Mesendoderm (in vitro differentiated cells): ENCODE results near the gene SGSH.

Experiments
- DNase-seq: peaks from one replicate; pipeline ENCODE4 v3.0.0; 2013
- H2AK5ac ChIP-seq: 2 replicates; pipeline ENCODE4 v1.6.1; 2013; ENCODE audit warnings: low read length, inconsistent platforms
- H2BK120ac ChIP-seq: 2 replicates; pipeline ENCODE4 v1.6.1; 2013; ENCODE audit warnings: low read depth, mild to moderate bottlenecking, low read length, moderate library complexity, mixed read lengths
- H2BK15ac ChIP-seq: replicated peaks from 2 replicates; pipeline ENCODE4 v1.6.1; 2013; ENCODE audit warnings: low read depth, mild to moderate bottlenecking, moderate library complexity
- H2BK5ac ChIP-seq: 2 replicates; pipeline ENCODE4 v1.6.1; 2013; ENCODE audit warnings: low read length, inconsistent platforms
- H3K18ac ChIP-seq: 2 replicates; pipeline ENCODE4 v1.6.1; 2013; ENCODE audit warnings: mild to moderate bottlenecking, low read length, mixed read lengths
- H3K23ac ChIP-seq: one replicate; pipeline ENCODE4 v1.6.1; 2013; ENCODE audit warnings: low read length
- H3K27ac ChIP-seq: 2 replicates; pipeline ENCODE4 v1.5.1; 2013; ENCODE audit warnings: low read depth, mild to moderate bottlenecking, inconsistent platforms, low read length, moderate library complexity
- H3K27me3 ChIP-seq: 2 replicates; pipeline ENCODE4 v1.6.1; 2013; ENCODE audit warnings: low read length, control low read depth, mild to moderate bottlenecking, inconsistent platforms; ENCODE audit not compliant: insufficient read depth, poor library complexity
- H3K36me3 ChIP-seq: 2 replicates; pipeline ENCODE4 v1.6.1; 2013; ENCODE audit warnings: low read length, inconsistent platforms; ENCODE audit not compliant: control insufficient read depth, insufficient read depth
- H3K4ac ChIP-seq: one replicate; pipeline ENCODE4 v1.6.1; 2013; ENCODE audit warnings: low read depth, mild to moderate bottlenecking, low read length, moderate library complexity
- H3K4me1 ChIP-seq: 2 replicates; pipeline ENCODE4 v1.6.1; 2013; ENCODE audit warnings: low read depth, low read length, inconsistent platforms; ENCODE audit not compliant: control insufficient read depth
- H3K4me2 ChIP-seq: 2 replicates; pipeline ENCODE4 v1.6.1; 2013; ENCODE audit warnings: low read length
- H3K4me3 ChIP-seq: 2 replicates; pipeline ENCODE4 v1.5.1; 2013; ENCODE audit warnings: mild to moderate bottlenecking, low read length
- H3K56ac ChIP-seq: one replicate; pipeline ENCODE4 v1.6.1; 2013; ENCODE audit warnings: low read length
- H3K79me1 ChIP-seq: 2 replicates; pipeline ENCODE4 v1.6.1; 2013; ENCODE audit warnings: low read length, inconsistent platforms
- H3K79me2 ChIP-seq: 2 replicates; pipeline ENCODE4 v1.6.1; 2013; ENCODE audit warnings: mild to moderate bottlenecking, low read length; ENCODE audit not compliant: control insufficient read depth, insufficient read depth
- H3K9ac ChIP-seq: 2 replicates; pipeline ENCODE4 v1.6.1; 2013; ENCODE audit warnings: low read length, inconsistent platforms
- H4K5ac ChIP-seq: one replicate; pipeline ENCODE4 v1.6.1; 2013; ENCODE audit warnings: low read length
- H4K8ac ChIP-seq: one replicate; pipeline ENCODE4 v1.6.1; 2013; ENCODE audit warnings: low read depth, mild to moderate bottlenecking, control low read depth, low read length, moderate library complexity
- WGBS: extraction: QIAGEN DNeasy Blood & Tissue Kit; methylation state at CpG from one replicate; pipeline ENCODE4 v1.1.7; 2013; ENCODE audit warnings: low lambda C conversion rate, missing lambda C conversion rate; ENCODE audit not compliant: insufficient coverage; ENCODE audit errors: extremely low coverage; 5-methylcytosine and 5-hydroxymethylcytosine counted together

The SGSH gene

GRCh38 chr17:80189611-80190010 is 30.5 kb downstream of the SGSH start:
- no peak for DNase-seq
- no peak overlapping the region for H4K5ac ChIP-seq
- no peak overlapping the region for H2BK5ac ChIP-seq
- no peak overlapping the region for H4K8ac ChIP-seq
- H3K4me1 ChIP-seq, result no peaks in the 10 kb centered on the region
- H3K9ac ChIP-seq, result no peak overlapping the region
- H2BK120ac ChIP-seq, result no peak overlapping the region
- no peak overlapping the region for H3K23ac ChIP-seq
- WGBS, result no CpG with 5 or more reads among the region's 23 CpGs
- no peak overlapping the region for H2AK5ac ChIP-seq
- no peak overlapping the region for H2BK15ac ChIP-seq
- no peaks in the 10 kb centered on the region for H3K79me1 ChIP-seq
- no peaks in the 10 kb centered on the region for H3K36me3 ChIP-seq
- H3K27ac ChIP-seq, result no peak overlapping the region
- H3K79me2 ChIP-seq, result no peaks in the 10 kb centered on the region
- H3K56ac ChIP-seq, result no peak overlapping the region
- no peak overlapping the region for H3K4ac ChIP-seq
- no peaks in the 10 kb centered on the region for H3K27me3 ChIP-seq
- no peak overlapping the region for H3K4me2 ChIP-seq
- no peak overlapping the region for H3K18ac ChIP-seq
- no peak overlapping the region for H3K4me3 ChIP-seq

DNA sequence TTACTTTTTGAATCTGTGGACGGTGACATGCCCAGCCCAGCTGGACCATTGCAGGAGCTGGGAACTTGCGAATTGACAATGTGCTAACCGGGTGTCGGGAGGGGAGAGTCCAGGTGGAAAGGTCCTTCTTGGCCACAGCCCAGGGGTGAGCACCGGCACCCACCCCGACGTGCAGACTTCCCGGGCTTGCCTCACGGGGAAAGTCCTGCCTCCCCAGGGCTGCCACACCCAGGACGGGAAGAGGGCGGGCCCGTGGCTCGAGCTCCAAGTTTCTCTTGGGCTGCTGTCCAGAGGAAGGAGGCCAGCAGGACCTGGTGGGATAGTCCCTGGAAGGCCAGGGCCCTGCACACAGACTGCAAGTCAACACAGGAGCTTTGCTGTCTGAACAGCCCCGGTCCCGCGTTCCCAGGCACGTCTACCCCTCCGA is 32.6 kb downstream of the SGSH start:
- Histone ChIP-seq H3K56ac (no peak overlapping the region), H3K23ac (no peak overlapping the region), H2BK5ac (no peak overlapping the region), H4K5ac (no peak overlapping the region), H4K8ac (no peak overlapping the region), H3K27me3 (no peaks in the 10 kb centered on the region), H3K4me1 (no peaks in the 10 kb centered on the region), H3K18ac (no peak overlapping the region), H2BK120ac (no peak overlapping the region), H3K4me3 (no peak overlapping the region), H3K79me2 (no peaks in the 10 kb centered on the region), H3K4ac (no peak overlapping the region), H3K36me3 (no peaks in the 10 kb centered on the region), H3K27ac (no peak overlapping the region), H3K9ac (no peak overlapping the region), H3K4me2 (no peak overlapping the region), H2BK15ac (no peak overlapping the region), H2AK5ac (no peak overlapping the region), H3K79me1 (no peaks in the 10 kb centered on the region)
- DNase-seq, result no peak
- WGBS, result no CpG with 5 or more reads among the region's 18 CpGs

DNA sequence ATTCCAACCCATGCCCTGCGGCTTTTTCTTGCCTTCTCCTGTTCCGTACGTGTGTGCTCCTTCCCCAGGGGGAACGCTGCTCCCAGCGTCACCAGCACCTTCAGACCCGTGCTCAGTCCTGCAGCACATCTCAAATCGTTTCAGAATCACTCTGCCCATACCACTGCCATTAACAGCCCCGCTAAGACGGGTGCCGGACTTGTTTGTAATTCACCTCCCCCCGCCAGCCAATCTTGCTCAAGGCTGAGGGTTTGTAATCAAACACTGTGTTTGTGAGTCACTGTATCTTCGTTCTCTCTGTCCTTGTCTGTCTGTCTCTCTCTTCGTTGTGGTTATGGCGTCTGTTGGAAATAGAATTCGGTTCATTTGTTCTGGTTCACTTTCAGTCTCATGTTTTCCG is 33.0 kb downstream of the SGSH start:
- Histone ChIP-seq H4K5ac (no peak overlapping the region), H2BK15ac (no peak overlapping the region), H3K4ac (no peak overlapping the region), H3K23ac (no peak overlapping the region), H2BK120ac (no peak overlapping the region), H2AK5ac (no peak overlapping the region), H3K4me1 (no peaks in the 10 kb centered on the region), H3K36me3 (no peaks in the 10 kb centered on the region), H3K27me3 (no peaks in the 10 kb centered on the region), H3K79me1 (no peaks in the 10 kb centered on the region), H3K4me3 (no peak overlapping the region), H3K27ac (no peak overlapping the region), H4K8ac (no peak overlapping the region), H3K18ac (no peak overlapping the region), H3K4me2 (no peak overlapping the region), H2BK5ac (no peak overlapping the region), H3K9ac (no peak overlapping the region), H3K56ac (no peak overlapping the region), H3K79me2 (no peaks in the 10 kb centered on the region)
- WGBS, result no CpG with 5 or more reads among the region's 16 CpGs
- no peak for DNase-seq

DNA sequence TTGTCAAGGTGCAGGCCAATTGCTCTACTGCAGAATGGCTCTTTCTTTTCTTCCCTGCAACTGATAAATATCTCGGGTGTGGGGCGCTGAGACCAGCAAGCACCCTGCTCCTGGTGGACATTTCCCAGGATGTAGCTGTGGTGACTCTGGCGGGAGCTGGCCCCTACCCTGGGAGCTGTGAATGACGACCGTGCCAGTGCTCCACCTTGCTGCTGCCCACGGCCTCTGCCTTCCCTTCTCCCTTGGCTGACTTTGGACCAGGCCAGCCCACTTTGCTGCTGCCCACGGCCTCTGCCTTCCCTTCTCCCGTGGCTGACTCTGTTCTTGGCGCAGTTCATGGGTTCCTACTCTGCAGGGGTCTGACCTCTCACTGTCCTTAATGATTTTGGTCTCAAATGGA is 34.2 kb downstream of the SGSH start:
- no peak overlapping the region for H3K27ac ChIP-seq
- H2BK5ac ChIP-seq, result no peak overlapping the region
- no peaks in the 10 kb centered on the region for H3K79me2 ChIP-seq
- no peak overlapping the region for H4K8ac ChIP-seq
- no peak overlapping the region for H3K56ac ChIP-seq
- H3K9ac ChIP-seq, result no peak overlapping the region
- H3K27me3 ChIP-seq, result no peaks in the 10 kb centered on the region
- H3K18ac ChIP-seq, result no peak overlapping the region
- no peaks in the 10 kb centered on the region for H3K36me3 ChIP-seq
- H2AK5ac ChIP-seq, result no peak overlapping the region
- no CpG with 5 or more reads among the region's 9 CpGs for WGBS
- no peak overlapping the region for H3K4me3 ChIP-seq
- no peak overlapping the region for H3K4ac ChIP-seq
- H3K23ac ChIP-seq, result no peak overlapping the region
- no peak overlapping the region for H4K5ac ChIP-seq
- no peaks in the 10 kb centered on the region for H3K79me1 ChIP-seq
- H3K4me2 ChIP-seq, result no peak overlapping the region
- H3K4me1 ChIP-seq, result no peaks in the 10 kb centered on the region
- no peak overlapping the region for H2BK120ac ChIP-seq
- no peak overlapping the region for H2BK15ac ChIP-seq
- no peak for DNase-seq

- Histone ChIP-seq H3K23ac (no peak overlapping the region), H3K4me2 (no peak overlapping the region), H3K4me3 (no peak overlapping the region), H2BK5ac (no peak overlapping the region), H3K27me3 (no peaks in the 10 kb centered on the region), H3K27ac (no peak overlapping the region), H3K79me1 (no peaks in the 10 kb centered on the region), H3K18ac (no peak overlapping the region), H2AK5ac (no peak overlapping the region), H2BK120ac (no peak overlapping the region), H3K4me1 (no peaks in the 10 kb centered on the region), H3K9ac (no peak overlapping the region), H3K79me2 (no peaks in the 10 kb centered on the region), H4K5ac (no peak overlapping the region), H3K56ac (no peak overlapping the region), H3K36me3 (no peaks in the 10 kb centered on the region), H3K4ac (no peak overlapping the region), H2BK15ac (no peak overlapping the region), H4K8ac (no peak overlapping the region)
- no peak for DNase-seq
- WGBS, result no CpG with 5 or more reads among the region's 10 CpGs
These were observed 35.8 kb downstream of the SGSH start for GRCh38 chr17:80184423-80184714.

DNA sequence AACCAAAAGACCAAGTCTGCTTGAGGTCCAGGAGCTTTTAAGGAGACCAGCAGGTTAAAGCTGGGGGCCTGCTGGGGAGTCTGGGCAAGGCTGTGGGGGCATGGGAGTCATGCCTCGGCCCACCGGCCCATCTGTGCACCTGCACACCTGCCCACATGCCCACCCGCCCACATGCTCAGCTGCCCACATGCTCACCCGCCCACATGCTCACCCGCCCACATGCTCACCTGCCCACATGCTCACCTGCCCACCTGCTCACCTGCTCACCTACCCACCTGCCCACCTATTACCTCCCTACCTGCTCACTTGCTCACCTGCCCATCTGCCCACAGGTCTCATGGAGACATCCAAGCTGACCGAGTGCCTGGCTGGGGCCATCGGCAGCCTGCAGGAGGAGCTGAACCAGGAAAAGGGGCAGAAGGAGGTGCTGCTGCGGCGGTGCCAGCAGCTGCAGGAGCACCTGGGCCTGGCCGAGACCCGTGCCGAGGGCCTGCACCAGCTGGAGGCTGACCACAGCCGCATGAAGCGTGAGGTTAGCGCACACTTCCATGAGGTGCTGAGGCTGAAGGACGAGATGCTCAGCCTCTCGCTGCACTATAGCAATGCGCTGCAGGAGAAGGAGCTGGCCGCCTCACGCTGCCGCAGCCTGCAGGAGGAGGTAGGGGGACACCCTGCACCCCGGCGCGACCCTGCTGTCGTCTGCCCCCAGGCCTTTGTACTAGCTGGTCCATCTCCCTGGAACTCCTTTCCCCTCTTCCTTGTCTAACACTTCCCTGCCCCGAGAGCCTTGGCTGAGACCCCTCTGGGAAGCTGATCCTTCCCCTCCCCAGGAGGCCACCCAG is 36.3 kb downstream of the SGSH start:
- Histone ChIP-seq H3K4ac (no peak overlapping the region), H3K56ac (no peak overlapping the region), H3K27ac (no peak overlapping the region), H2AK5ac (no peak overlapping the region), H3K4me2 (no peak overlapping the region), H3K4me1 (no peaks in the 10 kb centered on the region), H3K4me3 (no peak overlapping the region), H4K5ac (no peak overlapping the region), H3K18ac (no peak overlapping the region), H3K9ac (no peak overlapping the region), H3K36me3 (no peaks in the 10 kb centered on the region), H3K79me2 (no peaks in the 10 kb centered on the region), H3K27me3 (no peaks in the 10 kb centered on the region), H2BK5ac (no peak overlapping the region), H2BK120ac (no peak overlapping the region), H3K79me1 (no peaks in the 10 kb centered on the region), H2BK15ac (no peak overlapping the region), H4K8ac (no peak overlapping the region), H3K23ac (no peak overlapping the region)
- DNase-seq, result no peak
- WGBS, result no CpG with 5 or more reads among the region's 26 CpGs
